ENCODE measurements around the gene RCBTB1. TPM values are rescaled to one million over a fixed set of nuclear protein-coding genes. Genes with fewer than 3 reads are reported as not detected.

The RCBTB1 gene
- total RNA-seq, 2 experiments from 2014 or later: 18.6 to 19.3 TPM

DNA sequence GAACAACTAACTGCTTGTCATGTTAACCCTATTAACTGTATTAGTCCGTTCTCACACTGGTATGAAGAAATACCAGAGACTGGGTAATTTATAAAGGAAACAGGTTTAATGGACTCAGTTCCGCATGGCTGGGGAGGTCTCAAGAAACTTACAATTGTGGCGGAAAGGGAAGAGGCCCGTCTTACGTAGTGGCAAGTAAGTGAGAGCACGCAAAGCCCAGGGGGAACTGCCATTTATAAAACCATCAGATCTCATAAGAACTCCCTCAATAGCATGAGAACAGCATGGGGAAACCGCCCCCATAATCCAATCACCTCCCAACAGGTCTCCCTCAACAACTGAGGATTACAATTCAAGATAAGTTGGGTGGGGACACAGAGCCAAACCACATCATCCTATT lies 54.9 kb downstream of the RCBTB1 start:
- H3K4me1 Mint-ChIP-seq (ENCODE audit: low read depth): no peaks in the 10 kb centered on the region
- DNase-seq: no peak
- peaks cover 34% of the 10 kb centered on the region for H3K36me3 Mint-ChIP-seq (ENCODE audit: low read depth)
- ATAC-seq: no peak
- no peak overlapping the region for H3K4me3 Mint-ChIP-seq
- ChIA-PET CTCF (no interaction called here), POLR2A (interaction anchor here (0.6 kb wide), 1 partner anchor 10 kb away, joined by 3 read pairs; no protein-coding TSS in a partner anchor)
- H3K27me3 Mint-ChIP-seq (ENCODE audit: low read depth): no peaks in the 10 kb centered on the region
- H3K9me3 Mint-ChIP-seq (ENCODE audit: insufficient read depth): no peaks in the 10 kb centered on the region
- no peak overlapping the region for H3K27ac Mint-ChIP-seq

DNA sequence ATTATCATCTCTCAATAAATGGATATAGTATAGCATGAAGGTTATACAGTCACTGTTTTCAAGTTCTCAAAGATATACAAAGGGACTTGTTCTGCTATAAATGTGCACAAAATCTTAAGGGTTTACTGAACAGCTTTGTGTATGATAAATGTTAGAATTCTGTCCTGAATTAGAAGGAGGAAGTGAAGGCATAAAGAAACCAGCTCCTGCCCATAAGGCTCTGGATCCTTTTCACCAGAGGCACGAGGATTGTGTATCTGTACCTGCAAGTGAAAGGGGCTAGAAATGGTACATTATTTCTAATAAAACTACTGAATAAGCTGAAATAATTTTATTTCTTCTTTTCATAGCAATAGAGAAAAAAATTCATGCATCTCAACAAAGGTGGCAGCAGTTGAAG lies 57.2 kb downstream of the RCBTB1 start:
- H3K4me3 Mint-ChIP-seq: no peak overlapping the region
- H3K27me3 Mint-ChIP-seq (ENCODE audit: low read depth): no peaks in the 10 kb centered on the region
- H3K4me1 Mint-ChIP-seq (ENCODE audit: low read depth): peaks cover 10% of the 10 kb centered on the region
- ChIA-PET CTCF (interaction anchor here (1.0 kb wide), 1 partner anchor 11 kb away, joined by 3 read pairs; no protein-coding TSS in a partner anchor), POLR2A (no interaction called here)
- peaks cover 34% of the 10 kb centered on the region for H3K36me3 Mint-ChIP-seq (ENCODE audit: low read depth)
- H3K27ac Mint-ChIP-seq: no peak overlapping the region
- no peak for ATAC-seq
- no peak for DNase-seq
- no peaks in the 10 kb centered on the region for H3K9me3 Mint-ChIP-seq (ENCODE audit: insufficient read depth)

DNA sequence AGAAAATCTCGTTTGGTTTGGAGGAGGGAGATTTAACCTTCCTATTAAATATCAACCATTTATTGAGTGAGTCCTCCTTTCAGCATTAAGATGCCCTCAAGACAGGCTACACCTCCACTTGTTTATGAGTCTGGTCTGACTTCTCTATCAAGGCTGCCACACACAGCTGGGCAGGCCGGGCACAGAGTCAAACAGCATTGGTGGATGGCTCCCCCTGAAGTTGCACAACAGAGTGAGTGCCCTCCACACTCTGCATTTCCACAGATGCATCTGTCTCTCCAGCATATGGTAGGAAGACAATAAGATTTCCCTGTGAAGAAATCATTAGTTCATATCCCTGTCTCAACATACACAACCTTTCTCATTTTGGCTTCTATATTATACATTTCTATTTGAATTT lies 58.2 kb downstream of the RCBTB1 start:
- DNase-seq (no peak), ATAC-seq (no peak)
- Mint-ChIP-seq H3K4me1 (ENCODE audit: low read depth) (peaks cover 10% of the 10 kb centered on the region), H3K4me3 (no peak overlapping the region), H3K36me3 (ENCODE audit: low read depth) (peaks cover 40% of the 10 kb centered on the region), H3K27me3 (ENCODE audit: low read depth) (no peaks in the 10 kb centered on the region), H3K9me3 (ENCODE audit: insufficient read depth) (no peaks in the 10 kb centered on the region), H3K27ac (no peak overlapping the region)
- CTCF ChIA-PET: interaction anchor here (1.5 kb wide), 1 partner anchor 226 kb away, joined by 3 read pairs; no protein-coding TSS in a partner anchor
- POLR2A ChIA-PET: no interaction called here

DNA sequence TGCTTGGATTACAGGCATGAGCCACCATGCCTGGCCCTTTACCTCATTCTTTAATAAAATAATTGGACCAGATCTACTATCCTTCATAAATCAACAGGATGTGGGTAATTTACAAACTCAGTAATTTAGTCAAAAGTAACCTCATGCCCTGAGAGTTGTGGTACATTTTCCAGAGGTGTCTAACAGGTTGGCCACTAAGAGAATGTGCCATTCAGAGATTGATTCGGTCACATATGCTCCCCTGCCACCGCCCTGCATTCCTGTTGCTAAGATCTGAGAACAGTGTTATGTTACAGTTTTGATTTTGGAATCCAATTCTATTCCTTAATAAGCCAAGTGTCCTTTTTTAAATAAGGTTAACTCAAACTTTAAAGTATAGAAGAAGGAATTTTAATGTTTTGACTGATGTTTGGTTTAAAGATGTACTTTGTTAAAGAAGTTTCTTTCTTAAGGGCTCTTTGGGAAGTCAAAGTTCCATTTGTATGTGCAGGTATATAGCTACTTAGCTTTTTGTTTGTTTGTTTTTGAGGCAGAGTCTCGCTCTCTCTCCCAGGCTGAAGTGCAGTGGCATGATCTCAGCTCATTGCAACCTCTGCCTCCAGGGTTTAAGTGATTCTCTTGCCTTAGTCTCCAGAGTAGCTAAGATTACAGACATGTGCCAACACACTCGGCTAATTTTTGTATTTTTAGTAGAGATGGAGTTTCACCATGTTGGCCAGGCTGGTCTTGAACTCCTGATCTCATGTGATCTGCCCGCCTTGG lies 60.4 kb downstream of the RCBTB1 start:
- H3K4me3 Mint-ChIP-seq: no peak overlapping the region
- no peak for ATAC-seq
- H3K27ac Mint-ChIP-seq: peak overlapping the region; percentile 39
- DNase-seq: no peak
- H3K4me1 Mint-ChIP-seq (ENCODE audit: low read depth): peaks cover 10% of the 10 kb centered on the region
- CTCF ChIA-PET: interaction anchor here (0.9 to 1.2 kb wide), 2 partner anchors 15 to 80 kb away, joined by 3 read pairs; no protein-coding TSS in a partner anchor
- H3K9me3 Mint-ChIP-seq (ENCODE audit: insufficient read depth): no peaks in the 10 kb centered on the region
- no peaks in the 10 kb centered on the region for H3K27me3 Mint-ChIP-seq (ENCODE audit: low read depth)
- H3K36me3 Mint-ChIP-seq (ENCODE audit: low read depth): peaks cover 46% of the 10 kb centered on the region
- POLR2A ChIA-PET: interaction anchor here (0.6 to 0.7 kb wide), 2 partner anchors 26 to 151 kb away, joined by 4 to 7 read pairs; no protein-coding TSS in a partner anchor

DNA sequence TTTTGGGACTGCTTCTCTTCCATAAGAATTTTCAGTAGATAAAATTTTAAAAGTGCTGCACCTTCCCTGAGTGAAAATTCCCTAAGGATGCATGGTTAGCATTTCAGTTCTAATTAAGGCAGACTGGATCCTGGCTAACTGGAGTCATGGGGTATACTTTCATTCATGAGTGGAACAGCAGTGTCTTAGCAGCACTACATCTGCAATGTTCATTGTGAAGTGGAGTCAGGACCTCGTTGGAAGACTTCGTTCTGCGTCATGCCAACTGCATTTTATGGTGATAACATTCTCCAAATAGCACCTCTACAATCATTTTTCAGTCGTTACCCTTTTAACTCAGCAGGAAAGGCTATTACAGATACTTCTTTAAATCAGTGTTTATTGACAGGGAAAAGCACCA lies 64.1 kb downstream of the RCBTB1 start:
- Mint-ChIP-seq H3K36me3 (ENCODE audit: low read depth) (peaks cover 46% of the 10 kb centered on the region), H3K27ac (no peak overlapping the region), H3K4me1 (ENCODE audit: low read depth) (peaks cover 10% of the 10 kb centered on the region), H3K9me3 (ENCODE audit: insufficient read depth) (no peaks in the 10 kb centered on the region), H3K4me3 (no peak overlapping the region), H3K27me3 (ENCODE audit: low read depth) (no peaks in the 10 kb centered on the region)
- ChIA-PET CTCF (no interaction called here), POLR2A (no interaction called here)
- DNase-seq: no peak
- ATAC-seq: no peak

DNA sequence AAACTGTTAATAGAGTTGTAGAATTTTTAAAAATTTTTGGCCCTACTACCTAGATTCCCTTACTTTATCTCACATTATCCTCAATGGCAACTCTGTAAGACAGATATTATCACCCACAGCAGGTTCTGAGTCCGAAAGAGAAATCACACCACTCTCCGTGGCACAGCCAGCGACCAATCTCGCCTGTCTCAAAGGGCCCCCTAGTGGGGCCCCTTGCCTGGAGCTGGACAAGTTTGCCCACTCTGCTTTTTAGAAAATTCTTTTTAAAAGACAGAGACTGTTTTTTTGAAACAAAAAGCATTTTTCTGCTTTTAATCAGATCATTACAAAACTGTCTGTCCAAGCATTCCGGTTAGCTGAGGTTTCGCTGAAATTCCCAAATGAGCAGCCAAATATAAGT lies 67.9 kb downstream of the RCBTB1 start:
- ChIA-PET POLR2A (no interaction called here), CTCF (interaction anchor here (0.9 to 1.3 kb wide), 2 partner anchors 11 to 12 kb away, joined by 3 read pairs; no protein-coding TSS in a partner anchor)
- Mint-ChIP-seq H3K36me3 (ENCODE audit: low read depth) (peaks cover 65% of the 10 kb centered on the region), H3K4me1 (ENCODE audit: low read depth) (no peaks in the 10 kb centered on the region), H3K9me3 (ENCODE audit: insufficient read depth) (no peaks in the 10 kb centered on the region), H3K27ac (no peak overlapping the region), H3K27me3 (ENCODE audit: low read depth) (no peaks in the 10 kb centered on the region), H3K4me3 (no peak overlapping the region)
- DNase-seq (no peak), ATAC-seq (no peak)

DNA sequence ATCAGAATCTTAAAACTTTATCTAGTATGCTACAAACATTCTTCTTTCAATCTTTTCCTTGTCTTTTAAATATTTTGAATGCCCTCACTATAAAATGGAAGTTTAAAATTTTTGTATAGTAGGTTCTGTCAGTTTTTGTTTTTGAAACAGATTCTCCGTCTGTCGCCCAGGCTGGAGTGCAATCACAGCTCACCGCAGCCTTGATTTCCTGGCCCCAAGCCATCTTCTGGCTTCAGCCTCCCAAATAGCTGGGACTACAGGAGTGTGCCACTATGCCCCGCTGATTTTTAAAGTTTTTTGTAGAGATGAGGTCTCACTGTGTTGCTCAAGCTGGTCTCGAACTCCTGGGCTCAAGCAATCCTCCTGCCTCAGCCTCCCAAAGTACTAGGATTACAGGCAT lies 68.9 kb downstream of the RCBTB1 start:
- ATAC-seq (no peak), DNase-seq (no peak)
- ChIA-PET CTCF (no interaction called here), POLR2A (no interaction called here)
- Mint-ChIP-seq H3K36me3 (ENCODE audit: low read depth) (peaks cover 67% of the 10 kb centered on the region), H3K4me1 (ENCODE audit: low read depth) (no peaks in the 10 kb centered on the region), H3K4me3 (no peak overlapping the region), H3K9me3 (ENCODE audit: insufficient read depth) (no peaks in the 10 kb centered on the region), H3K27me3 (ENCODE audit: low read depth) (no peaks in the 10 kb centered on the region), H3K27ac (no peak overlapping the region)

DNA sequence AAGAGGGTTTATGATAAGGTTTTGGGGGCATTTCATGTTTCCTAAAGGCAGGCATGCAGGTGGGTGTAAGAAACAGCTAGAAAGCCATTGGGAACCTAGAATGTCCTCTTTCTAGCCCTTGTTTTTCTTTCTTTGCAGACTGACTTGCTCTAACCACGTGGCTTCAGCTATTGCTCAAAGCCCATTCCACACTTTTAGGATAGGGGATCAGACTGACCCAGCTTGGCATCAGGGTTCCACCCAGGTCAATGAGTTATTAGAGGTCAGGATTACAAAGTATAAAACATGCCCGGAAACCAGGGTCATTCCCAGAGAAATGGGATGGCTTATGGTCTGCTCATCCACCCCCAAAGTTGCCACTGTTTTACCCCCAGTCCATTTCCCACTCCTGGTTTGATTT lies 72.8 kb downstream of the RCBTB1 start:
- no peak for DNase-seq
- peaks cover 71% of the 10 kb centered on the region for H3K36me3 Mint-ChIP-seq (ENCODE audit: low read depth)
- POLR2A ChIA-PET: no interaction called here
- H3K27ac Mint-ChIP-seq: no peak overlapping the region
- CTCF ChIA-PET: no interaction called here
- peaks cover 4% of the 10 kb centered on the region for H3K4me1 Mint-ChIP-seq (ENCODE audit: low read depth)
- ATAC-seq: no peak
- H3K4me3 Mint-ChIP-seq: no peak overlapping the region
- H3K9me3 Mint-ChIP-seq (ENCODE audit: insufficient read depth): no peaks in the 10 kb centered on the region
- H3K27me3 Mint-ChIP-seq (ENCODE audit: low read depth): no peaks in the 10 kb centered on the region

DNA sequence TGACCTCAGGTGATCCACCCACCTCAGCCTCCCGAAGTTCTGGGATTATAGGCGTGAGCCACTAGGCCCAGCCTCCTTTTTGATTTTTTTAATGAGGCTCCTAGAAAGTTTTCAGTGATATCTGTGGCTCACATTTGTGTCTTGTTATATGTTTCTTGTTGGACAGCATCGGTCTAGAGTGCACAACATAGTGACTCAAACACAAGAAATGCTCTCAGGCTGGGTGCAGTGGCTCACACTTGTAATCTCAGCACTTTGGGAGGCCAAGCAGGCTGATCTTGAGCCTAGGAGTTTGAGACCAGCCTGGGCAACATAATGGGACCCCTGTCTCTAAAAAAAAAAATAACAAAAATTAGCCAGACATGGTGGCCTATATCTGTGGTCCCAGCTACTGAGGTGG lies 81.4 kb downstream of the RCBTB1 start:
- no peak for ATAC-seq
- H3K27ac Mint-ChIP-seq: no peak overlapping the region

DNA sequence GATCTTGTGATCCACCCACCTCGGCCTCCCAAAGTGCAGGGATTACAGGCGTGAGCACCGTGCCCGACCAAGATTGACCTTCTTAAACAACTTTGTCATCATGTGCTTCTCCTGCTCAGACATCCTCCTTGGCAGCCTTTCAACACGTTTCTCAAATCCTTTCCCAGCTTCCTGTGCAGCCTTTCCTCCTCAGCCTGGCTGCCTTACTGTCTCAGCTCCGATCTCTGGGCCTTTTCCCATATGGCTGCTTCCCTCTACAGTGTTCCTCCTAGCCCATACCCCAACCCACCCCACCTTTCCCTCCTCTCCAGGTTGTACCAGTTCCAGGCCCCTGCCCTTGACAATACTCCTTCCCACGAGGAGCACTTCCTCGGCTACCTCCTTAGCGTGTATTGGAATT lies 82.4 kb downstream of the RCBTB1 start:
- H3K27ac Mint-ChIP-seq: no peak overlapping the region
- CTCF ChIA-PET: no interaction called here
- ATAC-seq (no peak), DNase-seq (no peak)
- H3K36me3 Mint-ChIP-seq (ENCODE audit: low read depth): peaks cover 52% of the 10 kb centered on the region
- no peaks in the 10 kb centered on the region for H3K27me3 Mint-ChIP-seq (ENCODE audit: low read depth)
- H3K9me3 Mint-ChIP-seq (ENCODE audit: insufficient read depth): no peaks in the 10 kb centered on the region
- POLR2A ChIA-PET: no interaction called here
- H3K4me3 Mint-ChIP-seq: no peak overlapping the region
- H3K4me1 Mint-ChIP-seq (ENCODE audit: low read depth): peaks cover 27% of the 10 kb centered on the region

More for the DNA sequence above, 81.4 kb downstream of the RCBTB1 start:
- Mint-ChIP-seq H3K4me3 (no peak overlapping the region), H3K9me3 (ENCODE audit: insufficient read depth) (no peaks in the 10 kb centered on the region), H3K4me1 (ENCODE audit: low read depth) (peaks cover 22% of the 10 kb centered on the region), H3K27me3 (ENCODE audit: low read depth) (no peaks in the 10 kb centered on the region), H3K36me3 (ENCODE audit: low read depth) (peaks cover 47% of the 10 kb centered on the region)
- no peak for DNase-seq
- POLR2A ChIA-PET: no interaction called here
- CTCF ChIA-PET: no interaction called here

DNA sequence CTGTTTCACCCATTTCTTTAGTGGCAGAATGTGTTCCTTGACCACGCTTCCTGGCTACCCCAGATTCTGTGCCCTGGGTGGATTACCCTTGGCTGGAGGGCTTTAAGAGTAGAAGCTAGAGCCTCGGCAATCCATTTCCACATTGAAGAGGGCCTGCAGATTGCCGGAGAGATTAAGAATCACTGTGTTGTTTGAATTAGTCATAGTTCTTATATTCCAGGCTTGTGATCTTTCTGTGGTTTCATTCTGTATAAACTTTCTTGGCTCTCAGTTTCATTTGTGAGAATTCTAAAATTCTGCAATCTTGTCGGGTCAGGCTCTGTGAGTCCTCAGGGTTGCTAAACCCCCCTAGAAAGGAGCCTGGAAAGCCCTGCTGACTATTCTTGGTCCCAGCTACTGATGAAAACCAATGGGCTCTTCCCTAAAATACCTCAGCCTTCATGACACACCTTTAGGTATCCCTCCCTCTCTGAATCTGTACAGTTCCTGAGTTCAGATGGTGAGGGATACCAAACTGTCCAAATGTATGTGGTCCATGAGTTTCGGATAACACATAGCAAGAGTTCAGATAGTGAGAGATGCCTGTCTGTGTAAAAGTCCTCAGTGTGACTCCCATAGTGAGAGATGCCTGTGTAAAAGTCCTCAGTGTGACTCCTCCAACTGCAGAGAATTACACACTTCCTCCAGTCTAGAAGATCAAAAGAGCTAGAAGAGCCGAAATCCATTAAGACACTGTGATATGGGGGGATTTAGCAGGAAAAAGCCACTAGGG lies 85.3 kb downstream of the RCBTB1 start:
- H3K27me3 Mint-ChIP-seq (ENCODE audit: low read depth): no peaks in the 10 kb centered on the region
- ATAC-seq (no peak), DNase-seq (no peak)
- no peaks in the 10 kb centered on the region for H3K9me3 Mint-ChIP-seq (ENCODE audit: insufficient read depth)
- POLR2A ChIA-PET: no interaction called here
- no peak overlapping the region for H3K4me3 Mint-ChIP-seq
- H3K36me3 Mint-ChIP-seq (ENCODE audit: low read depth): peaks cover 55% of the 10 kb centered on the region
- CTCF ChIA-PET: no interaction called here
- H3K27ac Mint-ChIP-seq: no peak overlapping the region
- peaks cover 41% of the 10 kb centered on the region for H3K4me1 Mint-ChIP-seq (ENCODE audit: low read depth)

DNA sequence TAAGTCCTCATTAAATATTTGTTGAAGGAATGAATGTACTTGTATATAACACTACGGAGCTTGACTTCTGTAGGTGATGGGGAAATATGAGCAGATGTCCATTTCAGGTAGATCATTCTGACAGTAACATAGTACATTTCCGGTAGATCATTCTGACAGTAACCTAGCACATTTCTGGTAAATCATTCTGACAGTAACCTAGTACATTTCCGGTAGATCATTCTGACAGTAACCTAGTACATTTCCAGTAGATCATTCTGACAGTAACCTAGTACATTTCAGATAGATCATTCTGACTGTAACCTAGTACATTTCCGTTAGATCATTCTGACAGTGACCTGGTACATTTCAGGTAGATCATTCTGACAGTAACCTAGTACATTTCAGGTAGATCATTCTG lies 87.2 kb downstream of the RCBTB1 start:
- H3K9me3 Mint-ChIP-seq (ENCODE audit: insufficient read depth): no peaks in the 10 kb centered on the region
- peak overlapping the region; percentile 11 for H3K27ac Mint-ChIP-seq
- H3K27me3 Mint-ChIP-seq (ENCODE audit: low read depth): no peaks in the 10 kb centered on the region
- CTCF ChIA-PET: no interaction called here
- ATAC-seq (no peak), DNase-seq (no peak)
- POLR2A ChIA-PET: interaction anchor here (0.6 kb wide), 1 partner anchor 251 kb away, joined by 3 read pairs; the partner anchor contains the start of gene CDADC1
- H3K36me3 Mint-ChIP-seq (ENCODE audit: low read depth): peaks cover 55% of the 10 kb centered on the region
- peaks cover 55% of the 10 kb centered on the region for H3K4me1 Mint-ChIP-seq (ENCODE audit: low read depth)
- no peak overlapping the region for H3K4me3 Mint-ChIP-seq

Data from activated CD8-positive, alpha-beta T cell treated with anti-CD3 and anti-CD28 coated beads, Interleukin-2, amount 10 ng/mL, durations not matched to agents 7 days and 5 days (primary cell).